ENCODE data around the gene MCF2L. TPM values are rescaled to one million over a fixed set of nuclear protein-coding genes. Genes with fewer than 3 reads are reported as not detected.
A peak's percentile ranks its signal among the peaks of the same experiment; 100 is the strongest.

The MCF2L gene
- total RNA-seq, 1 donor from 2014 or later, result 41.2 TPM

DNA sequence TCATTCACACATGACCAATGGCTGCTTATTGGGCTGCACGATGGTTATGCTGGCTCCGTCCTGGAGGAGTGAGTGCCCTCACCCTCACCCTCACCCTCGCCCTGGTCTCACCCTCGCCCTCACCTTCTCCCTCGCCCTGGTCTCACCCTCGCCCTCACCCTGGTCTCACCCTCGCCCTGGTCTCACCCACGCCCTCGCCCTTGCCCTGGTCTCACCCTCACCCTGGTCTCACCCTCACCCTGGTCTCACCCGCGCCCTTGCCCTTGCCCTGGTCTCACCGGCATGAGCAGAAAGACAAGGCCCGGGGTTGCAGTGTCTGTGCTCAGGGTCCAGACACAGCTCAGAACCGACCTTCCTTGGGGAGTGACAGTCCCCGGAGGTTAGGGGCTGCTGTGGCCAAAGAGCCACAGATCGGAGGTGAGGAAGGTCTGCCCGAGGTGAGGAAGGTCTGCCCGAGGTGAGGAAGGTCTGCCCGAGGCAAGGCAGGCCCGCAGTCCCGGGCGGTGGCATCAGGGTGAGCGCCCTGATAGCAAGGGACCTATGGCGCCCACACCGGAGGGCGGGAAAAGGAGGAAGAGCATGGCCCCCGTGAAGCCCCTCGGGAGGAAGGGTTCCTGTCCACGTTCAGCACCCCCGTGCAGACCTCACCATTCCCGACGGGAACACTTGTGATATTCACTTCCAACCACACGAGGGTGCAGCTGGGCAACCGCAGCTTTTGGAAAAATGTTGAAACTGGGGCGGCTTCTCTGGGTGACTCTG is 65.6 kb downstream of the MCF2L start:
- H3K27me3 ChIP-seq (ENCODE audit: low read depth), result no peaks in the 10 kb centered on the region
- intact Hi-C loops (cut with micrococcal nuclease), result no loop called here
- no peaks in the 10 kb centered on the region for H3K9me3 ChIP-seq (replicated peaks)
- TF ChIP-seq, protein P1, sequence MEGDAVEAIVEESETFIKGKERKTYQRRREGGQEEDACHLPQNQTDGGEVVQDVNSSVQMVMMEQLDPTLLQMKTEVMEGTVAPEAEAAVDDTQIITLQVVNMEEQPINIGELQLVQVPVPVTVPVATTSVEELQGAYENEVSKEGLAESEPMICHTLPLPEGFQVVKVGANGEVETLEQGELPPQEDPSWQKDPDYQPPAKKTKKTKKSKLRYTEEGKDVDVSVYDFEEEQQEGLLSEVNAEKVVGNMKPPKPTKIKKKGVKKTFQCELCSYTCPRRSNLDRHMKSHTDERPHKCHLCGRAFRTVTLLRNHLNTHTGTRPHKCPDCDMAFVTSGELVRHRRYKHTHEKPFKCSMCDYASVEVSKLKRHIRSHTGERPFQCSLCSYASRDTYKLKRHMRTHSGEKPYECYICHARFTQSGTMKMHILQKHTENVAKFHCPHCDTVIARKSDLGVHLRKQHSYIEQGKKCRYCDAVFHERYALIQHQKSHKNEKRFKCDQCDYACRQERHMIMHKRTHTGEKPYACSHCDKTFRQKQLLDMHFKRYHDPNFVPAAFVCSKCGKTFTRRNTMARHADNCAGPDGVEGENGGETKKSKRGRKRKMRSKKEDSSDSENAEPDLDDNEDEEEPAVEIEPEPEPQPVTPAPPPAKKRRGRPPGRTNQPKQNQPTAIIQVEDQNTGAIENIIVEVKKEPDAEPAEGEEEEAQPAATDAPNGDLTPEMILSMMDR (IDR thresholded peaks at IDR 0.05; ENCODE audit: borderline replicate concordance), result peak; percentile 79
- no peak overlapping the region for H3K4me3 ChIP-seq
- no peak for DNase-seq
- no peaks in the 10 kb centered on the region for H3K36me3 ChIP-seq
- peaks cover 25% of the 10 kb centered on the region for H3K4me1 ChIP-seq
- no peak overlapping the region for H3K27ac ChIP-seq (replicated peaks)

- Histone ChIP-seq H3K27ac (replicated peaks) (no peak overlapping the region), H3K36me3 (no peaks in the 10 kb centered on the region), H3K9me3 (replicated peaks) (no peaks in the 10 kb centered on the region), H3K4me1 (peaks cover 25% of the 10 kb centered on the region), H3K4me3 (no peak overlapping the region), H3K27me3 (ENCODE audit: low read depth) (no peaks in the 10 kb centered on the region)
- DNase-seq, result no peak
- intact Hi-C loops (cut with micrococcal nuclease), result no loop called here
- TF ChIP-seq, protein P1 (IDR thresholded peaks at IDR 0.05; ENCODE audit: borderline replicate concordance), result peak; percentile 14
Observed at GRCh38 chr13:113035213-113035800, 66.3 kb downstream of the MCF2L start.

DNA sequence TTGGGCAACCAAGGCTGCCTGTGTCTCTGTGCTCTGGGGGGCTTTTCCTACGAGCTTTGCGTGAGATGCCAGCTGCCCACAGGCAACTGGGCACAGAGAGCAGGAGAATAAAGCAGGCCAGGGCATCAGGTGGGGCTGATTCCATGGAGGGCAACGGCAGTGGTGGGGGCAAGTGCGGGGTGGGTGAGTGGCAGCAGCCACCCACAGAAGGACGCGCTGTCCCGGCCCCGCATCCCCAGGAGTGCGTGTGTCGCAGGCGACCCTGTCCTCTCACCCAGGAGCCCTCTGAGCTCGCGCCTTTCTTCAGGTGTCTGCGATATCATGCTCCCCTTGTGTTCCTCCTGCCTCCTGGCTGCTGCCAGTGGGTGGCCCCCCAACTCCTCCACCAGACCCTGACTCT is 67.4 kb downstream of the MCF2L start:
- H3K9me3 ChIP-seq (replicated peaks), result no peaks in the 10 kb centered on the region
- H3K27ac ChIP-seq (replicated peaks), result no peak overlapping the region
- DNase-seq, result no peak
- no peaks in the 10 kb centered on the region for H3K27me3 ChIP-seq (ENCODE audit: low read depth)
- TF ChIP-seq, protein P1 (IDR thresholded peaks at IDR 0.05; ENCODE audit: borderline replicate concordance), result no peak
- H3K4me3 ChIP-seq, result no peak overlapping the region
- intact Hi-C loops (cut with micrococcal nuclease), result no loop called here
- peaks cover 20% of the 10 kb centered on the region for H3K4me1 ChIP-seq
- no peaks in the 10 kb centered on the region for H3K36me3 ChIP-seq

GRCh38 chr13:113040031-113040430 is 71.0 kb downstream of the MCF2L start:
- H3K4me3 ChIP-seq, result no peak overlapping the region
- no peak overlapping the region for H3K27ac ChIP-seq (replicated peaks)
- H3K36me3 ChIP-seq, result no peaks in the 10 kb centered on the region
- DNase-seq, result no peak
- TF ChIP-seq, protein P1 (IDR thresholded peaks at IDR 0.05; ENCODE audit: borderline replicate concordance), result no peak
- H3K4me1 ChIP-seq, result peaks cover 27% of the 10 kb centered on the region
- intact Hi-C loops (cut with micrococcal nuclease), result no loop called here
- H3K27me3 ChIP-seq (ENCODE audit: low read depth), result no peaks in the 10 kb centered on the region
- H3K9me3 ChIP-seq (replicated peaks), result no peaks in the 10 kb centered on the region

DNA sequence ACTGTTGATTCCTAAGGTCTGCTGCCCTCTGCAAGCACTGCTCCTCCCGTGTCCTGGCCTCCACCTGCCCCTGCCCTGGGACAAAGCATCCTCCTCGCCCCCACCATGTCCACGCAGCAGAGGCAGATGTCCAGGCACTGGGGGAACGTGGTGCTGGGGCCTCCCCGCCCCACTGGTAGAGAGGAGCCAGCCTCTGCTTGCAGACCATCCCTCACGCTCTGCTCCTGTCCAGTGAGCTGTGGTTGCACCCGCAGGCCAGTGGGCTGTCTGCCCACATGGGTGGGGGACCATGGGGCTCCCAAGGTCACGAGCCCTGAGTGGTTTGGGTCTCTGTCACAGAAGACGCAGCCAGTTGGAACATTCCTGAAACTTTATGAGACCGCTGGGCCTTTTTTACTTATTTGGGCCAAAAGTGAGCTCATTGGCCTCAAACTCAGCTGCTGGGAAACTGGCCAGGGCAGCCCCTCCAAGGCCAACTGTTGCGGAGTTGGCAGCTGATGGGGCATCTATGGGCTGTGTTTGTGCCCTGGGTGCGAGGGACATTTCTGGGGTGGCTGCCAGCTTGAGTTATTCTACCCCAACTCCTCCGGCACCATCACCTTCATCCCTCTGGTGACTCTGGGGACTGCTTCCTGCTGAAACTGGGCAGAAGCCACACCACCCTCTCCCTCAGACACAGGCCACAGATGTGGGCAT is 71.7 kb downstream of the MCF2L start:
- TF ChIP-seq, protein P1 (IDR thresholded peaks at IDR 0.05; ENCODE audit: borderline replicate concordance), result no peak
- Histone ChIP-seq H3K27me3 (ENCODE audit: low read depth) (no peaks in the 10 kb centered on the region), H3K27ac (replicated peaks) (no peak overlapping the region), H3K4me3 (no peak overlapping the region), H3K36me3 (no peaks in the 10 kb centered on the region), H3K4me1 (peaks cover 28% of the 10 kb centered on the region), H3K9me3 (replicated peaks) (no peaks in the 10 kb centered on the region)
- DNase-seq, result no peak
- intact Hi-C loops (cut with micrococcal nuclease), result no loop called here
